B cell (primary cell): ENCODE results near the gene PPARD. TPM values are rescaled to one million over a fixed set of nuclear protein-coding genes. Genes with fewer than 3 reads are reported as not detected.

ENCODE experiments used
- ATAC-seq: fragments of 200-7000 bp; cut with Tn5 transposase; one replicate; pipeline ENCODE4 v1.10.0; 2021; ENCODE audit warnings: low read depth, mild to moderate bottlenecking, moderate number of reproducible peaks, moderate library complexity
- CTCF ChIA-PET: fragments of 350-600 bp; sonication (Branson Sonifier 250); formaldehyde crosslinking; loops from one replicate; lab custom pipeline; 2021; ENCODE audit warnings: antibody characterized with exemption, inconsistent platforms; lab: Charles Lee
- POLR2A ChIA-PET: fragments of 350-600 bp; sonication (Branson Sonifier 250); formaldehyde crosslinking; loops from one replicate; lab custom pipeline; 2021; ENCODE audit warnings: antibody characterized with exemption; lab: Charles Lee
- DNase-seq: peaks from one replicate; pipeline ENCODE4 v3.0.0; 2013
- H2AFZ ChIP-seq: 2 replicates; pipeline ENCODE4 v1.6.1; 2012; ENCODE audit warnings: mild to moderate bottlenecking, low read depth, low read length; ENCODE audit not compliant: insufficient read depth, poor library complexity, severe bottlenecking
- H3K27ac ChIP-seq, 2 donors: 1 replicate in 1 of 2; 2 replicates in 1 of 2; pipeline ENCODE4 v1.5.1; 2012 to 2013; ENCODE audit warnings: low read length in 2 of 2, mild to moderate bottlenecking in 2 of 2, moderate library complexity in 1 of 2
- H3K27me3 ChIP-seq, 4 experiments: fragments of 200-600 bp in 1 of 4; sonication (generic) in 1 of 4; replicated peaks in 1 of 4; 1 replicate in 2 of 4; 2 replicates in 2 of 4; pipeline versions ENCODE4 v1.6.1 to v1.7.0; 2013 to 2016; ENCODE audit warnings: low read length in 3 of 4, mild to moderate bottlenecking in 2 of 4, mixed read lengths in 1 of 4, moderate library complexity in 1 of 4; ENCODE audit not compliant: insufficient read depth in 4 of 4, control insufficient read depth in 3 of 4; ENCODE audit errors: control extremely low read depth in 1 of 4
- H3K36me3 ChIP-seq, 2 experiments: replicated peaks in 1 of 2; 1 replicate in 1 of 2; 2 replicates in 1 of 2; pipeline versions ENCODE4 v1.6.1 to v1.7.1; 2013; ENCODE audit warnings: low read length in 1 of 2; ENCODE audit not compliant: insufficient read depth in 2 of 2, control insufficient read depth in 1 of 2; ENCODE audit errors: control extremely low read depth in 1 of 2, extremely low read depth in 1 of 2
- H3K4me1 ChIP-seq, 2 donors: fragments of 200-600 bp in 1 of 2; sonication (generic) in 1 of 2; 1 replicate in 1 of 2; 2 replicates in 1 of 2; pipeline versions ENCODE4 v1.5.1 to v1.6.1; 2013 to 2017; ENCODE audit warnings: low read length in 2 of 2; ENCODE audit not compliant: control insufficient read depth in 2 of 2, insufficient read depth in 2 of 2
- H3K4me2 ChIP-seq: replicated peaks from 2 replicates; pipeline ENCODE3; 2012; ENCODE audit warnings: mild to moderate bottlenecking, low read depth, low read length; ENCODE audit not compliant: poor library complexity, severe bottlenecking
- H3K4me3 ChIP-seq, 5 experiments: fragments of 200-600 bp in 1 of 5; sonication (generic) in 1 of 5; 1 replicate in 3 of 5; 2 replicates in 2 of 5; pipeline versions ENCODE4 v1.5.1 to v1.7.0; 2011 to 2016; ENCODE audit warnings: low read length in 4 of 5, mild to moderate bottlenecking in 4 of 5, low read depth in 2 of 5, control low read depth in 1 of 5, moderate library complexity in 1 of 5; ENCODE audit not compliant: insufficient read depth in 1 of 5; ENCODE audit errors: control extremely low read depth in 1 of 5, extremely low read depth in 1 of 5
- H3K79me2 ChIP-seq: fragments of 200-600 bp; sonication (generic); one replicate; pipeline ENCODE4 v1.6.0; 2016; ENCODE audit warnings: low read length; ENCODE audit not compliant: control insufficient read depth, insufficient read depth
- H3K9ac ChIP-seq: fragments of 200-600 bp; sonication (generic); 2 replicates; pipeline ENCODE4 v1.6.1; 2017; ENCODE audit warnings: mild to moderate bottlenecking, low read length, moderate library complexity
- H3K9me3 ChIP-seq, 3 donors: one replicate each; pipeline versions ENCODE4 v1.6.1 to v1.7.1; 2013; ENCODE audit warnings: low read length in 2 of 3; ENCODE audit not compliant: control insufficient read depth in 2 of 3, insufficient read depth in 1 of 3; ENCODE audit errors: control extremely low read depth in 1 of 3
- H4K20me1 ChIP-seq: 2 replicates; pipeline ENCODE4 v1.6.0; 2012; ENCODE audit warnings: mild to moderate bottlenecking, low read length; ENCODE audit not compliant: insufficient read depth, control insufficient read depth, poor library complexity, severe bottlenecking
- H3K27ac Mint-ChIP-seq: one replicate; pipeline ENCODE4 v1.8.0; 2021; ENCODE audit warnings: mixed read lengths
- H3K27me3 Mint-ChIP-seq: one replicate; pipeline ENCODE4 v1.8.0; 2021; ENCODE audit warnings: mixed read lengths
- H3K4me1 Mint-ChIP-seq: one replicate; pipeline ENCODE4 v1.8.0; 2021; ENCODE audit warnings: mixed read lengths
- H3K4me3 Mint-ChIP-seq: one replicate; pipeline ENCODE4 v1.8.0; 2021; ENCODE audit warnings: mixed read lengths
- H3K9me3 Mint-ChIP-seq: one replicate; pipeline ENCODE4 v1.8.0; 2022; ENCODE audit warnings: mixed read lengths; ENCODE audit not compliant: insufficient read depth
- CTCF ChIP-seq: fragments of 200-600 bp; IDR thresholded peaks from one replicate; pipeline ENCODE4 v1.8.0; 2022; ENCODE audit warnings: antibody characterized with exemption, mild to moderate bottlenecking
- EZH2 ChIP-seq: IDR thresholded peaks from 2 replicates; pipeline ENCODE4 v1.6.1; 2012; ENCODE audit warnings: borderline replicate concordance, low read depth, mild to moderate bottlenecking, moderate library complexity, low read length; ENCODE audit not compliant: insufficient read depth, poor library complexity, severe bottlenecking
- WGBS: methylation state at CpG from one replicate; pipeline ENCODE4 v1.1.5; 2013; ENCODE audit warnings: missing lambda C conversion rate; ENCODE audit not compliant: insufficient coverage; 5-methylcytosine and 5-hydroxymethylcytosine counted together
- intact Hi-C: fragments of 100-400 bp; cut with micrococcal nuclease; formaldehyde crosslinking; loops from one replicate; pipeline ENCODE4 v1.10.0; 2022
- polyA plus RNA-seq: library from polyadenylated mRNA; depleted of rRNA; stranded (reverse); fragments of >200 nt; gene quantifications from 2 replicates; pipeline ENCODE4 v1.2.3, GENCODE V29; 2012
- total RNA-seq, 2 donors: library from RNA; stranded (reverse); fragments of 120-200 nt in 1 of 2; gene quantifications; 1 replicate in 1 of 2; 2 replicates in 1 of 2; pipeline versions ENCODE4 v1.2.3 to v1.2.4, GENCODE V29; 2013 to 2022

The PPARD gene
- total and polyA plus RNA-seq, 2 donors (not counting 1 experiment from before 2014, with no cell fraction given): 37.9 to 38.9 TPM

DNA sequence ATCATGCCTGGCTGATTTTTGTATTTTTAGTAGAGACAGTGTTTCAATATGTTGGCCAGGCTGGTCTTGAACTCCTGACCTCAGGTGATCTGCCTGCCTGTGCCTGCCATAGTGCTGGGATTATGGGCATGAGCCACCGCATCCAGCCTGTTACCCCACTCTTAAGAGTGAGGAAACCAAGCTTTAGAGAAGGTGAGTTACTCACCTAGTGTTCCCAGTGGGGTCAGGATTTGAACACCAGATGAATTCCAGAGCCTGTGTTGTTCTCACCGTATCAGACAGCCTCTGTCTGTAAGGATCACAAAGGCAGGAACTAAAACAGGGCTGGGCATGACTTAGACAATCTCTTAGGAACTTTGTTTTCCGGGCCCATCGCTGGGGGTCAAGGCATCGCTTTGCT lies 100.3 kb downstream of the PPARD start:
- ChIA-PET POLR2A (no interaction called here), CTCF (interaction anchor here (1.2 kb wide), 1 partner anchor 101 kb away, joined by 3 read pairs; the partner anchor contains the start of gene PPARD)
- Histone ChIP-seq H3K4me3 (no peak overlapping the region), H3K79me2 (no peaks in the 10 kb centered on the region), H3K9me3 (no peaks in the 10 kb centered on the region), H3K4me2 (no peak overlapping the region), H3K36me3 (no peaks in the 10 kb centered on the region), H3K27ac (no peak overlapping the region), H3K4me1 (no peaks in the 10 kb centered on the region), H3K9ac (no peak overlapping the region), H2AFZ (no peak overlapping the region), H3K27me3 (no peaks in the 10 kb centered on the region), H4K20me1 (no peaks in the 10 kb centered on the region)
- Mint-ChIP-seq H3K27ac (no peak overlapping the region), H3K27me3 (no peaks in the 10 kb centered on the region), H3K4me1 (no peaks in the 10 kb centered on the region), H3K4me3 (no peak overlapping the region), H3K9me3 (no peaks in the 10 kb centered on the region)
- DNase-seq: no peak
- TF ChIP-seq EZH2: no peak
- TF ChIP-seq CTCF: no peak
- 97% methylated on average over 5 of the region's 5 CpGs for WGBS
- intact Hi-C loops: no loop called here
- ATAC-seq: no peak

GRCh38 chr6:35443341-35444030 lies 101.1 kb downstream of the PPARD start:
- H3K4me1 ChIP-seq: no peaks in the 10 kb centered on the region
- ChIA-PET POLR2A (no interaction called here), CTCF (interaction anchor here (0.8 to 1.5 kb wide), 4 partner anchors 101 to 151 kb away, joined by 3 to 7 read pairs (median 4); partner anchors contain the start of gene PPARD)
- Mint-ChIP-seq H3K4me3 (no peak overlapping the region), H3K27me3 (no peaks in the 10 kb centered on the region), H3K4me1 (no peaks in the 10 kb centered on the region), H3K27ac (no peak overlapping the region), H3K9me3 (no peaks in the 10 kb centered on the region)
- no peaks in the 10 kb centered on the region for H4K20me1 ChIP-seq
- no peaks in the 10 kb centered on the region for H3K79me2 ChIP-seq
- H3K27me3 ChIP-seq: no peaks in the 10 kb centered on the region
- no peak overlapping the region for H2AFZ ChIP-seq
- WGBS: 95% methylated on average over 6 of the region's 9 CpGs
- no peak overlapping the region for H3K27ac ChIP-seq
- no peak overlapping the region for H3K4me2 ChIP-seq
- H3K36me3 ChIP-seq: no peaks in the 10 kb centered on the region
- no peaks in the 10 kb centered on the region for H3K9me3 ChIP-seq
- DNase-seq: no peak
- TF ChIP-seq CTCF (no peak), EZH2 (no peak)
- intact Hi-C loops: no loop called here
- no peak overlapping the region for H3K9ac ChIP-seq
- no peak for ATAC-seq
- H3K4me3 ChIP-seq: no peak overlapping the region
